Activated gamma-delta T cell (primary cell): ENCODE data around the gene LYPD6.

ENCODE experiments used
- DNase-seq: peaks from one replicate; lab custom pipeline; 2025; lab: John Stamatoyannopoulos, UW

LYPD6 gene

DNA sequence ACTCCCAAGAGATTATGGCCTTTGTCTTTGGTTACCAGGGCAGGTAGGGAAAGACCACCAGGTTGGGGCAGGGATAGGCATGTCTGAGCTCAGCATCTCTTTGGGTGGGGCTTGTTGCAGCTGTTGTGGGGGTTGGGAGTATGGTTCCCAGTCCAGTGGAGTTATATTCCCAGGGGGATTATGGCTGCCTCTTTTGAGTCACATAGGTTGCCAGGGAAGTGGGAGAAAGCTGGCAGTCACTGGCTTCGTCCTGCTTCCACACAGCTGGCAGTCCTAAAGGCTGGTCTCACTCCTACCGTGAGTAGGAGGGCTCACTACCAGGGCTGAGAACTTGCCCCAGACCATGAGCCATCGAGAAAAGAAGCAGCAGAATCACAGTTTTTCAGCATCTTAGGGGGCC lies 79.1 kb downstream of the LYPD6 start:
- DNase-seq, result no peak

DNA sequence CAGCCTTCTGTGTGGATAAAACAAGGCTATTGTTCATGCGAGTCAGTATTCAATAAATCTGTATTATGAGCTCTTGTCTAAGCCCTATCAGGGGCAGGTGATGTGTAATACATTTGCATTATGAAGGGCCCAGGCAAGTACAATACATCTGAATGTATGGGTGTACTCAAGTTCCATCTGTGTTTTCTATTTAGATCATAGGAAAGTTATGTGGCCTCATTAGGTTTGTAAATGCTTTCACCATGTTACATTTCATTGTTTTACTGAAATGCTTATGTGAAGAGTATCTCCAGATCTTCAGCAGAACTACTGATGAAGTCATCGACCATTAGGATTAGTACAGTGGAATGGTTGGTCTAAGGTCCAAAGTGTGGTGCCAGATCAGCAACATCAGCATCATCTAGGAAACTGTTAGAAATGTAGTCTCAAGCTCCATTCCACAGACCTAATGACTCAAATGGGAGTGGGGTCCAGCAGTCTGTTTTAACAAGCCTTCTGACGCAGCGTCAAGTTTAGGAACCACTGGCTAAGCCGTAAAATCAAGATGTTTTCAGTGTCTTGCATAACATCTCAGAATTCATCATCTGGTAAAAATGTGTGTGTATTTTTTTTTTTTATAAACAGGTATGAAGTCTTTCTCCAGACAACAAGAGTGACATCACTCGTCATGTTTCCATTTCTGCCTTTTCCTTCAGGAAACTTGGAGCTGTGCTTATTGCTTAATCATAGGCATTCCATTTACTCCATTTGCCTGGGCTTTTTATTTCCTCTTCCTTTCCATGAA lies 80.5 kb downstream of the LYPD6 start:
- DNase-seq, result no peak

DNA sequence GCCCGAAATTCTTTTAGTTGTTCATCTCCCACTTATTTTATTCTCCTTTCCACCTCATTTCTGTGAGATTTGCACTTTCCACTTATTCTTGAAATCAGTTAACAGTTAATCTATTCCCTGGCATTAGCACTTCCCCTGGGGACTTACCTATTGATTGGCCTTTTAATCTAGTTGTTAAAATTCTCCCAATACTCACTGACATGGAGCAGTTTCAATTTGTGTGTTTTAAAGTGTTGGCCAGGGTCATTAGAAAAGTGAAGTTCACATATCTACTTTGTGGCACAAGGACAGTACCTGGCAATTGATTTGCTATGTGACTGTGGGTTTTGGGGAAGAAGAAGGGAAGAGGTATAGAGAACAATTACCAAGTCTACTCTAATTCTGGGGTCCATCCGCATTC lies 83.1 kb downstream of the LYPD6 start:
- DNase-seq, result no peak

DNA sequence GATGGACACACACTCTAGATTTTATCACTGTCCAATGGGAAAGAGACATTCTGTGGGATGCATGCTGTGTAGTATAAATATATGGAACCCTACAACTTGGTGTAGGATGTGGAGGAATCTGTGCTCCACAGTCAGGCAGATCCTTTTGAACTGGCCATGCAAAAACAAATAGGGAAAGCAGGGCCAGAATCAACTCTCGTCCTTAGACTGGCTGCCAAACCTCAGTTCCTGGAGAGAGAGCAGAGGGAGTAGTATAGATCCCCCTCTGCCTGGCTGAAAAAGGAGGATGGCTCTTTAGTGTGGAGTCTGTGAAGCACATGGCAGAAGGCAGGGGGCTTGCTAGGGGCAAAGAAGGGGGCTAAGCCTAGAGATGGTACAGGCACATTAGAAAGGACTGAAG lies 84.7 kb downstream of the LYPD6 start:
- no peak for DNase-seq

DNA sequence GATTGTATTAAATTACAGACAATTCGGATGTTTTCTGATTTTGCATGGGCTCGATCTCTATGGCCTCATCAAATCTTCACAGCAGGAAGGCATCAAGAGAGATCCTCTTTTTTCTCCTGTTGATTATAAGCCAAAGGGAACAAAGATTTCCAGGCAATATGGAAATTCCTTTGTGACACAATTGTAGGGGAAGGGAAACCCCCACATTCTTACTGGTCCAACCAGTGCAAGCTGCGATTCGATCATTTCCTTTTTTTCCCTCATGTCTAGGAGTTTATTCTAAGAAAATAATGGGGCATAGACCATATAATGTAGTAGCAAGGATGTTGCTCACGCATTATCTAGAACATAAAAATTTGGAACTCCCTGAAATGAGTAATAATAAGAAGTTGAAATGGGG lies 87.7 kb downstream of the LYPD6 start:
- DNase-seq, result no peak

DNA sequence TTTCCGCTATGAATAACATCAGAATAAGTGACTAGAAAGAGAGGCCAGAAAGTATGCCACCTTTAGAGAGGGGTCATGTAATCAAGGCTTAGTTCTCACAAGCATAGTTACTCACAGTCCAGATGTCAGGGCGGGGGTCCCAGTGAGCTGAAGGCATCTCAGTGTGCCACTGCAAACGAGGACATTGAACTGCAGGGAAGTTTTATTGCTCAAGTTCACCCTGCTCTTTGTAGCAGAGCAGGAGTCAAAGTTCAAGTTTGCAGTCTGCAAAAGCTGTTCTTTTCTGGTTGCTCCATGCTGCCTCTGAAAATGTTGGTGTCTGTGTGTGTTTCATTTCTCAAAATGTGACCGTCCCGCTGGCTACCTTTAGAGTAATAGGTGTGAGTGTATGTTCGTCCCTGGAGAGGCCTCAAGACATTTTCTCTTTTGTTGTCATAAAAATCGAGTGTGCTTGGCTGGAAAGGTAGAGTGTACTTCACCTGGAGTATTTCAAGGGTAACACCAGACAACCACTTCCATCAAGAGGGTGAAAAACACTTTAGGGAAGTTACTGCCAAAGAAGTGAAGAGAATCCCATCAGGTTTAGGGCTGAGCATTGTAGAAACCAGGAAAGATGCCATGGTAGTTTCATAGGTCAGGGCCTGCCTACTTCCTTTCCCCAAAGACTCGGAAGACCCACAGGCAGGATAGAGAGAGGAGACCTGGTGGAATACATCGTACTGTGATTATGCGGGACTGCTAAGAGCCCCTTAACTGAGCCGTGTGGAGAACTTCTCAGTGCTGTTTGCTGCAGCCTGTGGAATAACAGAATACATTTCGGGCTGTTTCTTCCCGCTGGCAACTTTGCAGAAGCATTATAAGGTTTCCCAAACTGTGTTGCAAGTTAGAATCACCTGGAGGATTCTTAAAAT lies 89.9 kb downstream of the LYPD6 start:
- DNase-seq, result no peak

DNA sequence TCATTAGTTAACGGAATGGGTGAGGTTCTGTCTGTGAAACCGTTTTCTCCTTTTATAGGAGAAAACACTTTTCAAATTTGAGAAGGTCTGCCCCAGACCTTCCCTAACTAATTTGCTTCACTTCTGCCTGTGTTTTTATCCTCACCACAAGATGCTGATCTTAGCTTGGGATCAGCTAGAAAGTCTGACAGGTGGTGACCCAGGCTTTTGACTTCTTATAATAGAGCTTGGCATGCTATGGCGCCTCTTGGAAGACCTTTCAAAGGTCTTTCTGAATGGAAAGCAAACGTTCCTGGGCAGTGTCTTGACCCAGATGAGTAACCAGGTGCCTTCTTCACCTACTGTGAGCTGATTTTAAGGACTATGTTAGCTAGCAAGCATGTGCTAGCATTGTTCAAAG lies 91.4 kb downstream of the LYPD6 start:
- no peak for DNase-seq

DNA sequence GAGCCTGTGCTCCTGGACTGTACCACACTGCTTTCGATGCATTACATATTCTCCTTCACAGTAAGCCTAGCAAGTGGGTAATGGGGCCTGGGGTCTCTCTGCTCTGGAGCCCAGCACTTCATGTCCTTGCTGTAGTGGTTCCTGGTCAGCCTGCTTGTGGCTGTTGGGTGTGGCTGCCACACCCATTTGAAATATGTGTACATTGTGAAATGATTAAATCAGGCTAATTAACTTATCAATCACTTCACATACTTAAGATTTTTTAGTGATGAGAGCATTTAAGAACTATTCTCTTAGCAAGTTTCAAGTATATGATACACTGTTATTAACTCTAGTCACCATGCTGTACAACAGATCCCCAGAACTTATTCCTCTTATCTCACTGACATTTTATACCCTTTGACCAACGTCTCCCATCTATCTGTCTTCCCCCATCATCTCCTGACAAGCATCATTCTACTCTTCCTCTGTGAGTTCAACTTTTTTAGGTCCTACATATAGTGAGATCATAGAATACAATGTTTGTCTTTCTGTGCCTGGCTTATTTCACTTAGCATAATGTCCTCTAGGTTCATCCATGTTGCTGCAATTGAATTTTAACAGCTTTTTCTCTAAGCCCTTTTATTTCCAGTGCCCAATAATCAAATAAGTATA lies 92.1 kb downstream of the LYPD6 start:
- DNase-seq, result no peak

DNA sequence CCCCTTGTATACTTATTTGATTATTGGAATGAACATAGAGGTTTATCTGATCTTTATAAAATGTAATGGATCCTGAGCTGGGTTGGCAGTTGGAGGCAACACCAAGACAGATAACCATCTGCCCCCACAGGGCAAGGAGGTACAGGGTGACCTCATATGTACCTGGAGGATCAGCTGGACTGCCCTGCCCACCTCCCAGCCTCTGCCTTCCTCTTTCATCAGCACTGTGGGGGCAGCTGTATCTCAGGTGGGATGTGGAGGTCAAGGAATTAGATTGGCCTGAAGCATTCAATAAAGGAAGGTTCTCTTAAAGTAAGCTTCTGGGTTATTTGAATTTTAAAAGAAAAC lies 92.6 kb downstream of the LYPD6 start:
- no peak for DNase-seq

DNA sequence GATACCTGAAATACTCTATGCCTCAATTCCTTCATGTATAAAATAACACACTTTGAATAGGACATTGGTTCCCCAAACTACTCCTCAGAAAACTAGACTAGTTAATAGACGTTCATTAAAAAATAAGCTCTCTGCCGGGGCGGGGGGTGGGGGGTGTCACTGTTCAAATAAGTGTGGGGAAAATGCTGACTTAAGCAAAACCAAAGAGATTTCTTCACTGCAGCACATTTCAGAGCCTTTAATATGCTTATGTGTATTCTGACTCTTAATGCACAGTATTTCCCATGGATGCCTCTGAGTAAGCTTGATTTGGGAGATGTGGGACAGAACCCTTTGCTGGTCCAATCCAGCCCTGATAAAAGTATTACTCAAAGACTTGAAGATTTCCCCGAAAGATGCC lies 93.2 kb downstream of the LYPD6 start:
- DNase-seq, result no peak

DNA sequence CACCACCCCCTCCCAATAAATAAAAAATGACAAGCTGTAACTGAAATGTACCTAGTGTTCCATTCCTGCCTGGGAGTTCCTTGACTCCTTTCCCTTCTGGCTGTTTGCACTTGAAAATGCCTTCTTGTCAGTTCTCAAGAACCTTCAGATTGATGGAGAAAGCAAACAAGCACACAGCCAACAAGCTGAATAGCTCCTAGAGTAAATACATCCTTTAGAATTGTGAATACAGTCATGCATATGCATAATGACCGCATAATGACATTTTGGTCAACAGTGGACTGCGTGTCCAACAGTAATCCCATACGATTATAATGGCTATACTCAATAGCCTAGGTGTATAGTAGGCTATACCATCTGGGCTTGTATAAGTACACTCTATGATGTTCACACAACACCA lies 97.0 kb downstream of the LYPD6 start:
- no peak for DNase-seq

DNA sequence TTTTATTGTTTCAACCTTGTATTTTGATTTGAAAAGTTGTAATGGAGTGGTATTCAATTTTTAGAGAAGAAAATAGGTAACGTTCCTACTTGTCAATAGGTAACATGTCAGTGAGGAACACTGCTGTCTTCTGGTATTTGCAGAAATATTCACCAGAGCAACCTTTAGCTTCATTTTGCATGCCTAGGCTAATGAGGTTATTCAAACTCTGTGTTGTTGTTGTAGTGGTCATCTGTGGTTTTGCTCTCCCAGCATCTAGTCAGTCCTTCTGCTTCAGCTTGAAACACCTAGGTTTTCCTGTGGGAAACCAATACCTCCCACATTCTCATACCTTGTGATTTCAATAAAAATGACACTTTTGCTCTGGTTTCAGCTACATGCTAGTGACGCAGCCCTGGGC lies 98.4 kb downstream of the LYPD6 start:
- no peak for DNase-seq

DNA sequence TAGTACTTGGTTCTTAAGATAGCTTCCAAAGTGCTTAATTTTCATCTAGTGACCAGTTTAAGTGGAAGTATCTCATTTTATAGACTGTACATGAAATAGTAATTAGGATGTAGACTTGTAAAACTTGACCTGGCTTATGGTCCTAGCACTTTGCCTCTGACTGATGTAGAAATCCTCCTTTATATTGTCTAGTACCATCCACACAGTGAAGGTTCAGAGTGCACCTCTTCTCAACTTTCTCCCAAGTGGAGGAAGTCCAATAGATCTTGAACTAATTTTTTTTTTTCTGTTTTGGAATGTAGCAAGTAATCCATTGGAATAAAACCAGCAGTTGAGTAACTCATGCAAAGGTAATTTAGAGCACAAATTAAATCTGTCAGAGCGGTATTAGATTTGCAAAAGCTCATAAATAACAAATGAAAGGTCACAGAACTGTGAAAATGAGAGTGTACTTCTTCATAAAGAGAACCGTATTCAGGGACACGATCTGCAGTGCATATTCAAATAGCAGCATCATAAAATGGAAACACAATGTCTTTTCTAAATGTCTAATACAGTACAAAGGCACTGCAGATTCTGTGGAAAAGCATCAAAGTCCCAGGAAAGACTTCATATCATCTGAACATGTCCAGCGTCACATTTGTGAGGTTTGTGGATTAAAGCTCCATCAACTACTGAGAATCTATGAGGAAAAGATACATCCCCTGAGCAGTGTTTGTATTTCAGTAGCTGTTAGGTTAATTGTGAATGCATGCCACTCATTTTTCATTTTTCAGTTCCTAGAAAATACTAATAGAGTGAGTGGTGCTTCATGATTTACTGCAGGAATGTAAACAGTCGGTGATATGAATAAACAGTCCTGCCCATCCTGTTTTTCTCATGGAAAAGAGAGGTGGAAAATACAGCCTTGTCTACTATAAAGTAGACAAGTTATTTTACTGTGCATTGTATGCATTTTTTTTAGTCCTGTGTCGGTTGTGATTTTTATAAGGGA lies 100.7 kb downstream of the LYPD6 start:
- DNase-seq, result no peak

DNA sequence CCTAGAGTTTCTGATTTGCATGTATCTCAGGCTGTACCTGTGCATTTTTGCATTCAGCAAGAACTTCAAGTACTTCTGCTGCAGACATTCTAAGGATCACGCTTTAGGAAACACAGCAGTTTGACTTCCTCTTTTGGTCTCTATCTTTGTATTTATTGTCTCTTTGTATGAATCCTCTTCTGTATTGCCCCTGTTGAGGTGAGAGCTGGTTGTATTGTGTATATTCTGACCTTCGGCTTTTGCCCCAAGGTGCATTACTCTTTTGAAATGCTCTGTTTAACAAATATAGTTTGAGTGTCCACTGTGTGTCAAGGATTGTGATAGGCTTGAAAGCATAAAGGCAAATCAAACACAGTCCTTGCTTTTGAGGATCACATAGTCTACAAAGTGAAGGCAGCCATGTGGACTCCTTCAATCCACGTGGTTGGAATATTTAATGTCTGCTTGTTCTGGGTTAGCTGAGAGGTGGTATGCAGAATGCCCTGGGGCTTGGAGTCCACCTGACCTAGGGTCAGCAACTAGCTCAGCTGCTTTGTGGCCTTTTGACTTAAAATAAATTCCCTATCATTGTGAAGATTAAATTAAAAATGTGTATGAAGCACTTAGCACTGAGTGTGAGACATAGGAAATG lies 108.1 kb downstream of the LYPD6 start:
- DNase-seq, result no peak

DNA sequence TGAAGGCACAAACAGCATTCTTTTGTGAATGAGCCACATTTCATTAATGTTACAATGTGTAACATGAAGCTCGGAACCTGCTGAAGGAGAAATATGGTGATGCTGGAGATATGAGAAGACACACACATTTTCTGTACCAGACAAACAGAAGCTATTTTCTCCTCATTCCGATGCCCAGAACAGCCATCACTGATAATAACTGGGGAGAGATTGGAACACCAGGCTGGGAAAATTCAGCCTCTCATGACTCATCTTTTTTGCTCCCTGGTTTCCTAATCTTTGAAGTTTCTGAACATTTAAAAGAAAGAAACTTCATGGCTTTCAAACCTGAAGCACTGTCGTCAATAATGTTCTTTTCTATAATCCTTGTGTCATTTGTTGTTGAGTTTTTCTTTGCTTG lies 110.9 kb downstream of the LYPD6 start:
- no peak for DNase-seq

DNA sequence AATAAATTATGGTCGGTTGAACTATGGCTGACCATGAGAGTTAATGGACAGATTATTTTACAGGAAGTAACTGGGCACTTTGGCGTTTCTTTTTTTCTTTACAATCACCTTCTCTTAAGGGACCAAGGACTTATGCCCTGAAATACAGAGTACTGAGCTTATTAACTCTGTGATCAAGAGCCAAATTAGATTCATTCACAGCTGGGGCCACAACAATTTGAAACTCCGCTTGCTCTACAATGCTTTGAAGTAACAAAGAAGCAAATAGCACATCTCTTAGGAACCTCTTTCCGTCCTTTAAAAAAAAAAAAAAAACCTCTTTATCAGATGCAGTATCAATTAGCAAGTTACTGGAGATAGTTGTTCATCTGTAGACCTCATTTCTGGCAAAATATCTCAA lies 112.0 kb downstream of the LYPD6 start:
- DNase-seq, result no peak

DNA sequence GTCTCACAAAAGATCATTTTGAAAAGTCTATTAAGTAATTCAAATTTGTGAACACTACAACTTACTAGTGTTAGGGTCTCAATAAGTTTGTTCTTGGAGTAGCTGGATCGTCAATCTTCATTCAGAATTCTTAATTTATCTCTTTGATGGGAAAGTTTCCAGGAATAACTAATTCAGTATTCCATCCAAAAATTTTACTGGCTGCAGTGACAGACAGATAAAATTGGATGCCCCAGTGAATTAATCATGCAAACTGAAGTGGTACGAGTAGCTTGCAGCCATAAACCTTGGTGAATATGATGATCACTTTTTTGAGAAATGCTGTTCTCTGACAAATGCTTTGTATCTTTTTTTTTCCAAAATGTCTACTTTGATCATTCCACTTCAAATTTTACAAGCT lies 112.8 kb downstream of the LYPD6 start:
- DNase-seq, result no peak

DNA sequence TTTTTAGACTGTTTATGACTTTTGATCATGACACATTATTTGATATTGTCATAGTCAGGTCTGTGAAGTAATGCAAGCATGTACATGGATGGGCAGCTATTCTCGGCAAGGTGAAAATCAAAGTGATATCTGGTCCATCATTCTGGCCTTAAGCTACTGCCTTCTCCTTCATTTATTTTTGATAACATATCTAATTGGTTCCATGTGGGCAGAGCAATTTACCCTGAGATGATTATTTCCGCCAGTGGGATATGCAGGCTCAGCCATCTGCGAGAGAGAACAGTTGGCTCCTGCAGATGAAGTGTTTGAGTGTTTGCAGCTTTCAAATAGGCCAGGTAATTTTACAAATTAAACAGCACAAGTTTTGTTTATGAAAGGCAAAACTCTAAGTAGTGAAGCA lies 116.4 kb downstream of the LYPD6 start:
- DNase-seq, result no peak

DNA sequence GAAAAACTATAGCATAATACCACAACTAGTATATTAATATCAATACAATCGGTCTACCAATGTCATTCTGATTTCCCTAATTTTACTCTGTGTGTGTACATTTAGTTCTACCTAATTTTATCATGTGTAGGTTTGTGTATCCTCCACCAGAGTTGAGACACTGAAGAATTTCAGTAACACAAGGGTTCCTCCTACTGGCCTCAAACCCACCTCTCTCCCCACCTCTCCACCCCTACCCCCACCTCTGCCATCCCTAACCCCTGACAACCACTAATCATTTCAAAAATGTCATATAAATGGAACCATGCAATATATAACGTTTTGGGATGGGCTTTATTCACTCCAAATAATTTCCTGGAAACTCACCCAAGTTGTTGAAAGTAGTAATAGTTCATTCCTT lies 117.9 kb downstream of the LYPD6 start:
- no peak for DNase-seq

DNA sequence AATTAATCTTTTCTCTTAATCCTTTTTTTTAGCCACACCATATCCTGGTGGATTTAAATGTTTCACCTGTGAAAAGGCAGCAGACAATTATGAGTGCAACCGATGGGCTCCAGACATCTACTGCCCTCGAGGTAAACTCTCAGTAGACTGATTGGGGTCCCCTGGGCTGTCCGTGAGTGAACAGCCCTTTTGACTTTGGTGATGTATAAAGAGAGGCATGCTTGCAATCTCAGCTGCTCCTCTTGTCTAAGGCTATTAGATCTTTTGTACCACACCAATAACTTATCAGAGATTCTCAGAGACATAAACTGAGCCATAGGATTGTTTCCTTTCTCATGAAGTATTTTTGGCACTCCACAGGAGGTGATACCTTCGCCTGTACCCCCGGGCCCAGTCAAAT lies 118.6 kb downstream of the LYPD6 start:
- no peak for DNase-seq
